NCI-H2107 treated with DMSO at 0.1 percent for 48 hours (cell line): ENCODE measurements around the gene SPX.
A peak's percentile ranks its signal among the peaks of the same experiment; 100 is the strongest.

ENCODE experiments used
- DNase-seq: peaks from one replicate; lab custom pipeline; 2025; ENCODE audit not compliant: unreplicated experiment; lab: John Stamatoyannopoulos, UW

The SPX gene, protein sequence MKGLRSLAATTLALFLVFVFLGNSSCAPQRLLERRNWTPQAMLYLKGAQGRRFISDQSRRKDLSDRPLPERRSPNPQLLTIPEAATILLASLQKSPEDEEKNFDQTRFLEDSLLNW

DNA sequence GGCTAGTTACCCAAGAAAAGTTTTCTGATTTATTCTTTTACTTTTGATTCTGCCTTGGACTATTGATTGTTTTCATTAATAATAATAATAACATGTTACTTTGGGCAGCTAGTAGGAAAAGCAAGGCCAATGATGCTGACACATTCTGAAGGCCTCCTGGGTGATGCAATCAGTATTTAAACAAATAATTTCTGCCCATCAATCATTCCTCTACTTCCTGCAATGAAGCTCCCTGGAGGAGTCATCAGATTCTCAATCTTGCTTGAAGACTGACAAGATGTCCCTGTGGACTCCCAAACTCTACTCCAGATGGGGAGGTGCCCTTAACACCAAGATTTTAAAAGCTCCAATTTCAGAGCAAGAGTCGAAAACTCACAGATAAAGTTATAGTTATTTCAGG lies at the start of gene SPX:
TSS of gene SPX (plus strand) at position 244 of the 400 bp plus-strand sequence. CDS start 177 bp downstream, outside the sequence.
- no peak for DNase-seq

- DNase-seq: no peak
Observed at GRCh38 chr12:21476949-21477348, 49.1 kb upstream of the SPX start.

DNA sequence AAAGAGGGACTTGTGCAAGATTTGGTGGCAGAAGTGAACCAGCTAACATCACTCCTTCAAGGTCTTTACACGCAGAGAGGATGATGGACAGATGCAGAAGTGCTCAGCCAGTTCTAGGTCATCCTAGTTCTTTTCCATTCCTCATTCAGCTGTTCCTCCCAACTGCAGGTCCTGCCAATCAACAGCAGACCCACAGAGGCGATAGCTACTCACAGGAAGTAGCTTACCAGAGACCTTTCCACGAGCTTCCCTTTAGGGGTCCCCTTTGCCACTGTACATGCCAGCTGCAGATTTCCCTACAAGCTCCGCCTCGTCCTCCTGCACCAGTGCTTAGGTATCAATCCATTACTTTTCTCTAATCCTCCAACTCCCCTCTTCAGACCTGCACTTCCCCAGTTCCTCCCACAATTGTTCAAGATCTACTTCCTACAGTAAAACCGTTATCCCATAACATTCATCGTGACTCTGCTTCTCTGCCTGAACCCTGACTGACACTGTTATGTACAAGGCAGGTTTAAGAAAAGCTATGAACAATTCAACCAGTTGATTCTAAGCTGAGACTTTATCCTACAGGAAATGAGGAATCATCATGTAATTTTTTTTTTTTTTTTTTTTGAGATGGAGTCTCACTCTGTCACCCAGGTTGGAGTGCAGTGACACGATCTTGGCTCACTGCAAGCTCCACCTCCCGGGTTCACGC lies 47.2 kb upstream of the SPX start:
- DNase-seq: no peak

DNA sequence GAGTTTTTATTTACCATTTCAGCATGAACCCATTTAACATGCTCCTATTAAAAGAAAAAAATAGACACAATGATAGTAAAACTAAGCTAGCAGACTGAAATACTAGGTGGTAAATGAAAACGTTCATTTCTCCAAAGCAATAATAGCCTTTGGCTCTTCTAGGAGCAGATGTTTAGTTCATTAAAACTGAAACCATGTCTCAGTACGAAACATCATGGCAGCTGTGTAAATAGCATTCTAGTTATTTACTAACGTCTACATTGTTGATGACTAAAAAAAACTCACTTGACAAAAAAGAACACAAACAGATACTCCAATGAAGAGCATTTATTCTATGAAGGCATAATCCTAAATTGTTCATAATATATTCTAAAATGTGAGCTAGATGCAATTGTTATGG lies 42.6 kb upstream of the SPX start:
- peak; percentile 79 for DNase-seq

DNA sequence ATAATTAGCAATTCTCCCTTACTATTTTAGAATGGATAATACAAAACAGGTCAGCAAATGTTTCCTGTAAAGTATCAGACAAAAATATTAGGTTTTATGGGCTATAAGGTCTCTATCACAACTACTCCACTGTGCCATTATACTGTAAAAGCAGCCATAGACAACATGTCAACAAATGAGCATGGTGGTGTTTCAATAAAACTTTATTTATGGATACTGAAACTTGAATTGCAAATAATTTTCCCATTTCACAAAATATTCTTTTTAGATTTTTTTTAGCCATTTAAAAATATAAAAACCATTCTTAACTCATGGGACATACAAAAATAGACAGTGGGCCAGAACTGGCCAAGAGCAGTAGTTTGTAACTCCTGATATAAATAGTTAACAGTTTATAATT lies 40.1 kb upstream of the SPX start:
- DNase-seq: no peak

DNA sequence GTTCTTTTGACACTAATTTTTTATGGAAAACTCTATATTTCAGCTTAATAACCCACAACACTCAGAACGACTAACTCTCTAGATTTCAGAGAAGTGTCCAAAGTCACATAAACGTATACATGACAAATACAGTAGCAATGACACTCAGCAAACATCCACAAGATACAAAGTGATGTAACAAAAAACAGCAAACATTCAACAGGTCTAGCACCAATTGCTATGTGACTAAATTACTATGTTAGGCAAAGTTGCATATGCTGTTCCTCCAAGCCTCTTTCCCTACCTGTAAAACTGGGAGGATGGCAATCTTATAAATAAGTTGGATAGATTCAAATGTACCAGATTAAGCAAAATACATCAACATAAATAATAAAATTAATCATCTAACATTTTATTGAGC lies 26.3 kb upstream of the SPX start:
- DNase-seq: no peak

GRCh38 chr12:21500786-21501257 lies 25.3 kb upstream of the SPX start:
- DNase-seq: no peak

GRCh38 chr12:21501258-21502163 lies 24.6 kb upstream of the SPX start, which contains the start of the genes GOLT1B and RECQL:
TSS of gene GOLT1B (plus strand) at chr12:21501789. CDS start at chr12:21501924, 135 bp downstream.
TSS of gene RECQL (minus strand) at chr12:21501635. CDS start at chr12:21499570, 2,065 bp downstream.
- DNase-seq: peak; percentile 99

DNA sequence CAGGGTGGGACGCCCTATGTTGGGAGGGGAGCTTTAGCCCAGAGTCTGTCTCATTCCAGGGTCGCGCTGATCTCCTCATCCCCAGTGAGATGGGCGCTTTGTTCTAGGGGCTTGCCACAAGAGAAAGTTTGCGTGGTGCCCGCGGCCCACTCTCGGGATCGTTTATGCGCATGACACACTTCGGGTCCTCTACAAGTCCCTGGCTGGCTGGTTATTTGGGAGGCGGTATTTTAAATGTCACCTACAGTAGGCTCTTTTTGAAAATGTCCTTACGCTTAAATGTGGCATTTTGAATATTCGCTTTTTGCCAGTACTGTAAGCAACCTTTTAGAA lies 24.0 kb upstream of the SPX start:
- DNase-seq: no peak

DNA sequence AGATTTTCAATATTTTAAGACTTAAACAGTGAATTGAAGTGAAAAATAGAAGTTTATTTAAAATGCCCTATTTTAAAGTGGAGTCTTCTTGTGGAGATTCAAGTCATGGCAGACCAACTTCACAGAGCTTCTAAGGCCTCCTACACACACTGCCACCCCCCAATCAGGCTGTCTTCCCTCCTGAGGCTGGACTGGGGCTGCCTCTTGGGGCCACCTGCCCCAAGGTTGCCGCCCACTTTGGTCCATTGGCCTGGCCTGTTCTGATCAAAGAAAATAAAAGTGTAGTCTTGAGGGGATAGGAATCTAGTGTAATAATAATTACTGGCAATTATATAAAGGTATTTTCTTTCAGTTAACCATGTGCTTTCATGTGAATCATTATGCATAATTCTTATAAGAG lies 23.2 kb upstream of the SPX start:
- no peak for DNase-seq

- no peak for DNase-seq
Observed at GRCh38 chr12:21505888-21506287, 20.2 kb upstream of the SPX start.

GRCh38 chr12:21507849-21508248 lies 18.2 kb upstream of the SPX start:
- no peak for DNase-seq

DNA sequence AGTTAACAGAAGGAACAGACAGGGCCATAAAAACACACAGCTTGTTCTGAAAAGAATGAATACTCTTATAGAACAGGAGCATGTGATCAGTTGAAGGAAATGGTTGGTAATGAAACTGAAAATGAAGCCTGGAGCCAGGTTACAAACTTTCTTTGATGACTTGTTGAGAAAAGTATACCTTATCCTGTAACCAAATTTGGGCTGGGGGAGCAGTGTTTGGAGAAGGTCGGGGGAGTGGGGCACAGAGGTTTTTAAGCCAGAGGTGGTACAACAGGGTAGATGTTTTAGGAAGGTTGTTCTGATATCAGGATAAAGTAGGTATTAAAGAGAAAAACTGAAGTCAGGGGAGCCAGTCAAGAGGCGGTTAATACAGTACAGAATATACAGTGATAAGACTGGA lies 16.3 kb upstream of the SPX start:
- DNase-seq: no peak

GRCh38 chr12:21516281-21516680 lies 9.8 kb upstream of the SPX start:
- DNase-seq: no peak

GRCh38 chr12:21518451-21518850 lies 7.6 kb upstream of the SPX start:
- DNase-seq: no peak

DNA sequence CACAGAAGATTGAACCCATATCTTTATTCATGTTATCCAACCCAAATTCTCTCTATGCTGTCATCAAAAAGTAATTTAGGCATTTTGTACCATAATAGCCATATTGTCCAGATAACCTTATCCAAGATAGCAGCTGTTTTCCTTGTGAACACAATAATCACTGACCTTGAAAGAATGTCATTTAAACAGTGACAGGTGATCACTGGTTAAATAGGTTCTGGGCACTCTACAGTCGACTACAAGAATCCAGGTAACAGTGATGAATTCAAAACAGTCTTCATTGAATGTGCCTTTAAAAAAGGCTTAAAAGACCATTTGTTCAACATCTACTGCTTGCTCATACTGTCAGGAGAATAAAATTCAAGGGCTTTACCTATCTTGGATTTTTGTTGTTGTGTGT lies 4.6 kb upstream of the SPX start:
- DNase-seq: no peak

DNA sequence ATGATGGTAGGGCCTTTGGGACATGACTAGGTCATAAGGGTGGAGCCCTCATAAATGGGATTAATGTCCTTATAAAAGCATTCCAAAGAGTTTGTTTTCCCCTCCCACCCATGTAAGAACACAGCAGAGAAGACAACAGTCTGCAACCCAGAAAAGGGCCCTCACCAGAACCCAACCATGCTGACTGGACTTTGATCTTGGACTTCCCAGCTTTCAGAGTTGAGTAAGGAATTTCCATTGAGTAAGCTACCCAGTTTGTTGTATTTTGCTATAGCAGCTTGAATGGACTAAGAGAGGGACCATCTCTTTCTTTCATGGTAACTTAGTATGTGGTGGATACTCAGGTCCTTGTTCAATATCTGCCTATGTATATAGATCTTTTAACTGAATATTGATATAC lies 2.9 kb upstream of the SPX start:
- DNase-seq: no peak

DNA sequence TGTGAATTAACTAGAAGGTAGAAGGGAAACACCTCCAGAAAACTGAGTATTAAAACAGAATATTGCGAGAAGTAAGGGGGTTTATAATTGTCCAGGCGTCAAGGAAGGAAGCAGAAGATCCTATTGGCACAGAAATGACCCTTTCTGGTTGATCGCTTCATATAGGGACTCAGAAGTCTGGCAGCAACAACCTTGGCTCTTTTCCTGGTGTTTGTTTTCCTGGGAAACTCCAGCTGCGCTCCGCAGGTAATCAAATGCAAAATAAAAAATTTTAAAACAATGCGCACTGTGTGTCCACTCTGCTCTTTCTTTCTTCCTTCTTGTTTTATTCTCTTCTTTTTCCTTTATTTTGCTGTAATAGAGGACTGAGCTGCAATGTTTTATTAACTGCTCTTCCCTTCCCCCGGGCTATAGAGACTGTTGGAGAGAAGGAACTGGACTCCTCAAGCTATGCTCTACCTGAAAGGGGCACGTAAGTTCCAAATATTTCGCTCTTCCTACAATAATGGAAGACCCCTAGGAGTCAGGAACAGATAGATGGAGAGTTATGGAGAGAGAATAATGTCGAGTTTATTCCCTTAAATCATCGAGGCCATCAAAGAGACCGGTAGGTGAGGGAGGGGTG lies 737 bp downstream of the SPX start:
- peak; percentile 8 for DNase-seq

- DNase-seq: peak; percentile 64
Observed at GRCh38 chr12:21527451-21528180, 1.5 kb downstream of the SPX start.

DNA sequence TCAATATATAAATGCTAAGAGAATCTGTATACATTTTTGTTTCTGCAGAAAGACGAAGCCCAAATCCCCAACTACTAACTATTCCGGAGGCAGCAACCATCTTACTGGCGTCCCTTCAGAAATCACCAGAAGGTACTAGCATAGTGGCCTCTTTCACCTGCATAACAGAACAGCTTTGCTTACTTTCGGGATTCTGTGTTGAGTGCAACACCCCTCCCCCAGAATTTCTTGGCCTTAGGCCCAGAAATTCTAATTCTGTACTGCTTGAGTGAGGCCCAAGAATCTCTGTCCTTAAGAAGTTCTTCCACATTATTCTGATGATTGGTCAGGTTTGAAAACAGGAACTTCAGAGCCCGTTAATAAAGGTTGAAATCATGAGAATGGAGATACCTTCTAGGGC lies 2.9 kb downstream of the SPX start:
- no peak for DNase-seq

GRCh38 chr12:21529456-21529855 lies 3.4 kb downstream of the SPX start:
- DNase-seq: no peak
